ENCODE measurements around the gene YARS1. TPM values are rescaled to one million over a fixed set of nuclear protein-coding genes. Genes with fewer than 3 reads are reported as not detected.

The YARS1 gene
- total and polyA plus RNA-seq, 2 of the 4 experiments (the other 2 are of a cell fraction), result 100 to 166 TPM

DNA sequence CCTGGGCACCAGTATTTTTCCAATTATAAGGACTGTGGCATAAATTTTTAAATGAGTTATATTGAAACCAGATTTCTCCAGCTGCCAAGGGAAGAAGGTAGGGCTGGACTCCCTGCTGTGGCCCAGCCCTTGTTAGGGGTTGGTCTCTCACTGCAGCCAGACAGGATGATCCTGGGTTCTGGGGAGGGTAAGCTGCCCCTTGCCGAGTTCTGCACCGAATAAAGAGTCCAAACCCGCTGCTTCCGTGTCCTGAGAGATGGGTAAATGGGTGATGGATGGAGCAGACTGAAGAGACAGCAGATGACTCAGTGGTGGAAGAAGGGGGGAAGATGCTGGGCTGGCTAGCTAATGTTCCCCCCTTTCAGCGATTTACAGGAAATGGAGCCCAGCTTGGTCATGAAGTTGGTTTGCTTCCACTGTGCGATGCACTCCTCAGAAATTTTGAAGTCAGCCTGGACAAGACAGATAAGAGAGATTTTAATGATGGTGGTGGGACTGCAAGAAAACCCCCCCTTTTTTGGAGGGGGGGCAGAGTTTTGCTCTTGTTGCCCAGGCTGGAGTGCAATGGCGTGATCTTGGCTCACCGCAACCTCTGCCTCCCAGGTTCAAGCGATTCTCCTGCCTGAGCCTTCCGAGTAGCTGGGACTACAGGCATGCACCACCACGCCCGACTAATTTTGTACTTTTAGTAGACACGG, 41.4 kb downstream of the YARS1 start:
- no peak overlapping the region for H4K5ac ChIP-seq (ENCODE audit: low read depth, low read length)
- H3K4me3 ChIP-seq (ENCODE audit: insufficient read depth, low read depth, low read length), result no peak overlapping the region
- intact Hi-C loops (cut with micrococcal nuclease), result no loop called here
- no peaks in the 10 kb centered on the region; the same call in 1 of the 2 replicates for H3K9me1 ChIP-seq (ENCODE audit: insufficient read depth, low read length)
- ATAC-seq (ENCODE audit: low read depth) (peak; percentile 13; the same call in 1 of the 2 replicates), DNase-seq (peak; percentile 76)
- 83% methylated on average over 7 of the region's 13 CpGs; no CpG with 5 or more reads in 1 of the 2 experiments for WGBS, 2 experiments (ENCODE audit: extremely low coverage in 2 of 2, insufficient read length in 1 of 2)
- no peak overlapping the region for H3K4ac ChIP-seq (ENCODE audit: low read depth, low read length)
- no peak overlapping the region for H2BK5ac ChIP-seq (ENCODE audit: low read depth, low read length, poor library complexity, severe bottlenecking)
- H3K9me3 ChIP-seq (ENCODE audit: control insufficient read depth, insufficient read depth, low read length), result no peaks in the 10 kb centered on the region
- H2AK9ac ChIP-seq (replicated peaks; ENCODE audit: low read depth, low read length, poor library complexity), result no peak overlapping the region
- 0 out of 2 replicates have a peak overlapping the region, but pooled peaks have one; percentile 5 for H3K23ac ChIP-seq (ENCODE audit: low read depth, low read length)
- H3K18ac ChIP-seq (ENCODE audit: low read depth, low read length), result no peak overlapping the region
- no peak overlapping the region for H2BK15ac ChIP-seq (ENCODE audit: low read depth, low read length)
- ChIA-PET POLR2A (ENCODE audit: unreplicated experiment) (no interaction called here), CTCF (interaction anchor here (1.3 to 5.7 kb wide), 3 partner anchors 47 to 256 kb away, joined by 3 to 52 read pairs (median 3); no protein-coding TSS in a partner anchor)
- in situ Hi-C loops (cut with MboI; ENCODE audit: low sequenced_read_pairs), result no loop called here
- no peak overlapping the region for H3K14ac ChIP-seq (replicated peaks; ENCODE audit: low read depth, low read length)
- TF ChIP-seq POLR2A (IDR thresholded peaks at IDR 0.05; ENCODE audit: low read depth, low read length) (no peak), RCOR1 (IDR thresholded peaks at IDR 0.05; ENCODE audit: insufficient replicate concordance, low read length) (no peak), FOS (IDR thresholded peaks at IDR 0.05; ENCODE audit: low read depth, low read length) (0 out of 2 replicates have a peak, but pooled peaks have one; percentile 14), RFX5 (IDR thresholded peaks at IDR 0.05; ENCODE audit: low read depth, low read length) (no peak), SMC3 (IDR thresholded peaks at IDR 0.05; ENCODE audit: low read depth, low read length) (no peak)
- TF ChIP-seq, protein P1, sequence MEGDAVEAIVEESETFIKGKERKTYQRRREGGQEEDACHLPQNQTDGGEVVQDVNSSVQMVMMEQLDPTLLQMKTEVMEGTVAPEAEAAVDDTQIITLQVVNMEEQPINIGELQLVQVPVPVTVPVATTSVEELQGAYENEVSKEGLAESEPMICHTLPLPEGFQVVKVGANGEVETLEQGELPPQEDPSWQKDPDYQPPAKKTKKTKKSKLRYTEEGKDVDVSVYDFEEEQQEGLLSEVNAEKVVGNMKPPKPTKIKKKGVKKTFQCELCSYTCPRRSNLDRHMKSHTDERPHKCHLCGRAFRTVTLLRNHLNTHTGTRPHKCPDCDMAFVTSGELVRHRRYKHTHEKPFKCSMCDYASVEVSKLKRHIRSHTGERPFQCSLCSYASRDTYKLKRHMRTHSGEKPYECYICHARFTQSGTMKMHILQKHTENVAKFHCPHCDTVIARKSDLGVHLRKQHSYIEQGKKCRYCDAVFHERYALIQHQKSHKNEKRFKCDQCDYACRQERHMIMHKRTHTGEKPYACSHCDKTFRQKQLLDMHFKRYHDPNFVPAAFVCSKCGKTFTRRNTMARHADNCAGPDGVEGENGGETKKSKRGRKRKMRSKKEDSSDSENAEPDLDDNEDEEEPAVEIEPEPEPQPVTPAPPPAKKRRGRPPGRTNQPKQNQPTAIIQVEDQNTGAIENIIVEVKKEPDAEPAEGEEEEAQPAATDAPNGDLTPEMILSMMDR (conservative IDR thresholded peaks at IDR 0.05; ENCODE audit: low read depth, low read length), result no peak
- H2AK5ac ChIP-seq (ENCODE audit: low read depth, low read length), result no peak overlapping the region
- no peak overlapping the region for H4K91ac ChIP-seq (ENCODE audit: insufficient read depth, low read depth, low read length)
- no peak overlapping the region for H2AFZ ChIP-seq (replicated peaks; ENCODE audit: low read length, poor library complexity)
- H2BK120ac ChIP-seq (ENCODE audit: low read depth, low read length), result no peak overlapping the region
- peaks cover 4% of the 10 kb centered on the region for H3K4me1 ChIP-seq (ENCODE audit: control insufficient read depth, insufficient read depth, low read length)
- H3K36me3 ChIP-seq (ENCODE audit: control insufficient read depth, insufficient read depth, low read length), result peaks cover 60% of the 10 kb centered on the region
- TSS peak; percentile 98 for BruUV-seq (replicated peaks)
- no peak overlapping the region for H3K4me2 ChIP-seq (ENCODE audit: low read depth, low read length)
- H3K27me3 ChIP-seq (ENCODE audit: control insufficient read depth, insufficient read depth, low read length), result no peaks in the 10 kb centered on the region
- dilution Hi-C loops (cut with HindIII; ENCODE audit: low sequenced_read_pairs, unreplicated experiment), result no loop called here
- no peak overlapping the region for H4K8ac ChIP-seq (ENCODE audit: low read depth in 2 of 2, low read length in 2 of 2)
- peaks cover 4 to 14% of the 10 kb centered on the region in 2 experiments; a peak in 2 of 4 replicates for H3K79me1 ChIP-seq (ENCODE audit: low read depth in 1 of 2, low read length in 2 of 2)
- H3K56ac ChIP-seq (ENCODE audit: extremely low read depth, insufficient read depth, low read length), result no peak overlapping the region
- peaks cover 18% of the 10 kb centered on the region for H4K20me1 ChIP-seq (ENCODE audit: insufficient read depth, low read length)
- H3K9ac ChIP-seq (ENCODE audit: low read depth, low read length), result no peak overlapping the region
- no peak overlapping the region for H2BK20ac ChIP-seq (ENCODE audit: low read depth, low read length)
- no peak overlapping the region; the same call in 1 of the 2 replicates for H3K27ac ChIP-seq (ENCODE audit: insufficient read depth, low read length)
